HepG2 (cell line): ENCODE results near the gene PEPD. TPM values are rescaled to one million over a fixed set of nuclear protein-coding genes. Genes with fewer than 3 reads are reported as not detected.
A peak's percentile ranks its signal among the peaks of the same experiment; 100 is the strongest.

Experiments used
- ATF4 ChIP-seq, 2 experiments: fragments of 450-650 bp in 1 of 2; sonication (generic) in 1 of 2; formaldehyde crosslinking; IDR thresholded peaks; 2 replicates each; pipeline versions ENCODE4 v1.5.0 to v1.8.0; 2020 to 2022; ENCODE audit warnings: mild to moderate bottlenecking in 1 of 2, missing genetic modification reagents in 1 of 2
- CCAR2 ChIP-seq: fragments of 200-400 bp; formaldehyde crosslinking; optimal IDR thresholded peaks from 2 replicates; pipeline ENCODE3; 2018; ENCODE audit warnings: low read depth, mild to moderate bottlenecking, low read length, moderate library complexity
- CENPBD1 ChIP-seq: sonication (generic); formaldehyde crosslinking; IDR thresholded peaks from 2 replicates; pipeline ENCODE4 v1.8.0; 2022; ENCODE audit warnings: missing genetic modification reagents, low read depth, mild to moderate bottlenecking, borderline replicate concordance
- CREB1 ChIP-seq, 2 experiments: fragments of 450-650 bp in 1 of 2; IDR thresholded peaks; 2 replicates each; pipeline ENCODE4 v1.6.1; 2016 to 2017; ENCODE audit warnings: control low read depth in 1 of 2, mild to moderate bottlenecking in 1 of 2, missing compliant biosample characterization in 1 of 2, missing genetic modification characterization in 1 of 2
- GLI4 ChIP-seq: sonication (generic); formaldehyde crosslinking; IDR thresholded peaks from 2 replicates; pipeline ENCODE4 v1.5.1; 2020; ENCODE audit warnings: missing genetic modification reagents, mild to moderate bottlenecking, moderate library complexity, borderline replicate concordance
- GTF3A ChIP-seq: sonication (generic); formaldehyde crosslinking; conservative IDR thresholded peaks from 2 replicates; pipeline ENCODE4 v1.4.0; 2020; ENCODE audit warnings: mild to moderate bottlenecking, missing genetic modification reagents
- MAFK ChIP-seq, 2 experiments: IDR thresholded peaks in 1 of 2; conservative IDR thresholded peaks in 1 of 2; 2 replicates each; pipeline ENCODE4 v1.6.1; 2011; ENCODE audit warnings: improper control_type of control experiment in 2 of 2, low read length in 2 of 2
- PATZ1 ChIP-seq: sonication (generic); formaldehyde crosslinking; IDR thresholded peaks from 2 replicates; pipeline ENCODE4 v1.4.0; 2020; ENCODE audit warnings: missing genetic modification reagents
- RARG ChIP-seq: sonication (generic); formaldehyde crosslinking; IDR thresholded peaks from 2 replicates; pipeline ENCODE4 v1.4.0; 2020; ENCODE audit warnings: low read depth, mild to moderate bottlenecking, missing genetic modification reagents
- TCF7L2 ChIP-seq: IDR thresholded peaks from 2 replicates; pipeline ENCODE4 v1.6.1; 2011; ENCODE audit warnings: mild to moderate bottlenecking, low read depth, low read length, moderate library complexity
- XRCC5 ChIP-seq: fragments of 200-400 bp; formaldehyde crosslinking; optimal IDR thresholded peaks from 2 replicates; pipeline ENCODE3; 2017; ENCODE audit warnings: mild to moderate bottlenecking, low read length
- ZBTB1 ChIP-seq: sonication (generic); formaldehyde crosslinking; IDR thresholded peaks from 2 replicates; pipeline ENCODE4 v1.4.0; 2020; ENCODE audit warnings: missing genetic modification reagents, borderline replicate concordance
- ZFP36 ChIP-seq: fragments of 150-350 bp; IDR thresholded peaks from 2 replicates; pipeline ENCODE4 v1.6.1; 2018; ENCODE audit warnings: borderline replicate concordance, low read length, low read depth; ENCODE audit not compliant: partially characterized antibody
- ZFP37 ChIP-seq: sonication (generic); formaldehyde crosslinking; IDR thresholded peaks from 2 replicates; pipeline ENCODE4 v1.4.0; 2020; ENCODE audit warnings: missing genetic modification reagents, borderline replicate concordance
- ZFX ChIP-seq: sonication (generic); formaldehyde crosslinking; IDR thresholded peaks from 2 replicates; pipeline ENCODE4 v1.4.0; 2020; ENCODE audit warnings: mild to moderate bottlenecking, low read depth, missing genetic modification reagents, moderate library complexity
- ZNF256 ChIP-seq: sonication (generic); formaldehyde crosslinking; conservative IDR thresholded peaks from 2 replicates; pipeline ENCODE4 v1.4.0; 2020; ENCODE audit warnings: missing genetic modification reagents
- ZNF543 ChIP-seq: sonication (generic); formaldehyde crosslinking; IDR thresholded peaks from 2 replicates; pipeline ENCODE4 v1.4.0; 2020; ENCODE audit warnings: mild to moderate bottlenecking, missing genetic modification reagents
- ZNF629 ChIP-seq: sonication (generic); formaldehyde crosslinking; conservative IDR thresholded peaks from 2 replicates; pipeline ENCODE4 v1.5.0; 2020; ENCODE audit warnings: missing genetic modification reagents
- ZNF710 ChIP-seq: sonication (generic); formaldehyde crosslinking; IDR thresholded peaks from 2 replicates; pipeline ENCODE4 v1.5.0; 2020; ENCODE audit warnings: mild to moderate bottlenecking, missing genetic modification reagents, borderline replicate concordance
- ZUFSP ChIP-seq: sonication (generic); formaldehyde crosslinking; IDR thresholded peaks from 2 replicates; pipeline ENCODE4 v1.9.0; 2021; ENCODE audit warnings: missing genetic modification reagents, mild to moderate bottlenecking, borderline replicate concordance
- polyA plus RNA-seq, 8 experiments: library from polyadenylated mRNA; depleted of rRNA in 3 of 8; stranded (reverse) in 7 of 8; unstranded in 1 of 8; fragments of >200 nt; fragmentation: Illumina TruSeq in 4 of 8; extraction: Trizol in 4 of 8; gene quantifications; 2 replicates each; pipeline versions ENCODE4 v1.2.1 to v1.2.3, GENCODE V29; 2011 to 2016; ENCODE audit warnings: low read depth in 4 of 8, missing spikeins in 1 of 8, mixed read lengths in 1 of 8; ENCODE audit not compliant: insufficient read depth in 1 of 8
- total RNA-seq, 5 experiments: library from RNA; depleted of rRNA; stranded (reverse); fragments of >200 nt; fragmentation: Illumina TruSeq; extraction: Trizol; gene quantifications; 2 replicates each; pipeline ENCODE4 v1.2.3, GENCODE V29; 2016; ENCODE audit warnings: low read depth in 1 of 5

PEPD gene
- total and polyA plus RNA-seq, 2 of the 13 experiments (the other 11 are each of a cell fraction or from before 2014, with no cell fraction given): 60.7 to 75.1 TPM

- TF ChIP-seq ATF4 (CRISPR knock-in tag; IDR thresholded peaks at IDR 0.05): peak in 1 of 2 experiments; percentile 95; a peak in 2 of 4 replicates
- peak; percentile 99 for TF ChIP-seq ZFP37
- peak; percentile 57; the same call in 1 of the 2 replicates for TF ChIP-seq ZBTB1 (CRISPR knock-in tag)
- peak; percentile 95 for TF ChIP-seq ZNF710
- peak; percentile 63; the same call in 1 of the 2 replicates for TF ChIP-seq RARG (CRISPR knock-in tag)
- peak; percentile 99 for TF ChIP-seq GLI4 (CRISPR knock-in tag)
- TF ChIP-seq ZNF629 (CRISPR knock-in tag): peak; percentile 80
- peak; percentile 97; the same call in 1 of the 2 replicates for TF ChIP-seq CENPBD1 (CRISPR knock-in tag)
- peak; percentile 80 for TF ChIP-seq XRCC5
- TF ChIP-seq ZFX: peak; percentile 97
- TF ChIP-seq ZNF256: peak; percentile 99
- TF ChIP-seq MAFK (conservative IDR thresholded peaks at IDR 0.05 in 1 of 2, IDR thresholded peaks at IDR 0.05 in 1 of 2; ENCODE audit: low read length in 2 of 2): no peak
- no peak for TF ChIP-seq ZFP36
- TF ChIP-seq CCAR2: no peak
- TF ChIP-seq ZNF543 (CRISPR knock-in tag): peak; percentile 99
- TF ChIP-seq ZUFSP (CRISPR knock-in tag): no peak
- TF ChIP-seq GTF3A (CRISPR knock-in tag): no peak
- no peak for TF ChIP-seq CREB1 (IDR thresholded peaks at IDR 0.05)
- TF ChIP-seq CREB1 (CRISPR knock-in tag; IDR thresholded peaks at IDR 0.05): no peak
- TF ChIP-seq PATZ1 (CRISPR knock-in tag): peak; percentile 99
- no peak for TF ChIP-seq TCF7L2
Observed at GRCh38 chr19:33392341-33393285, 129.0 kb downstream of the PEPD start (continued).
